IMR-90 (cell line): ENCODE measurements around the gene CUL7. TPM values are rescaled to one million over a fixed set of nuclear protein-coding genes. Genes with fewer than 3 reads are reported as not detected.

Source experiments
- ATAC-seq: fragments of 200-7000 bp; cut with Tn5 transposase; 2 replicates; pipeline ENCODE4 v1.9.1; 2020; ENCODE audit warnings: low read depth, mild to moderate bottlenecking, moderate library complexity
- BruUV-seq: library from RNA; stranded (reverse); fragments of 400-500 nt; replicated peaks from 2 replicates; lab custom pipeline; 2021; lab: Mats Ljungman, UMichigan
- CTCF ChIA-PET: fragments of 300-600 bp; formaldehyde crosslinking; extraction: SDS; loops from one replicate; lab custom pipeline; 2021; ENCODE audit warnings: antibody characterized with exemption; lab: Yijun Ruan, JAX
- POLR2A ChIA-PET: fragments of 300-600 bp; sonication (Branson Sonifier 250); formaldehyde crosslinking; loops from one replicate; lab custom pipeline; 2022; ENCODE audit warnings: antibody characterized with exemption; ENCODE audit not compliant: unreplicated experiment; lab: Charles Lee
- DNase-seq: peaks from one replicate; pipeline ENCODE4 v3.0.0; 2013
- H2AFZ ChIP-seq: replicated peaks from 2 replicates; pipeline ENCODE3; 2013; ENCODE audit warnings: low read length, mild to moderate bottlenecking; ENCODE audit not compliant: poor library complexity
- H2AK5ac ChIP-seq: 2 replicates; pipeline ENCODE4 v1.6.1; 2013; ENCODE audit warnings: low read depth, low read length, inconsistent platforms
- H2AK9ac ChIP-seq: replicated peaks from 2 replicates; pipeline ENCODE3; 2013; ENCODE audit warnings: mild to moderate bottlenecking, low read depth, low read length, moderate library complexity; ENCODE audit not compliant: poor library complexity
- H2BK120ac ChIP-seq: 2 replicates; pipeline ENCODE4 v1.6.1; 2013; ENCODE audit warnings: low read depth, low read length, inconsistent platforms
- H2BK15ac ChIP-seq: 3 replicates; pipeline ENCODE4 v1.6.1; 2013; ENCODE audit warnings: low read depth, low read length, inconsistent platforms
- H2BK20ac ChIP-seq: 2 replicates; pipeline ENCODE4 v1.6.1; 2013; ENCODE audit warnings: low read depth, mild to moderate bottlenecking, inconsistent platforms, low read length, moderate library complexity
- H2BK5ac ChIP-seq: 2 replicates; pipeline ENCODE4 v1.6.1; 2013; ENCODE audit warnings: mild to moderate bottlenecking, low read depth, low read length, inconsistent platforms; ENCODE audit not compliant: poor library complexity, severe bottlenecking
- H3K14ac ChIP-seq: replicated peaks from 2 replicates; pipeline ENCODE4 v1.6.1; 2013; ENCODE audit warnings: low read depth, low read length, inconsistent platforms
- H3K18ac ChIP-seq: 2 replicates; pipeline ENCODE4 v1.6.1; 2013; ENCODE audit warnings: low read depth, low read length, control low read depth
- H3K23ac ChIP-seq: 2 replicates; pipeline ENCODE4 v1.6.1; 2013; ENCODE audit warnings: low read depth, low read length, inconsistent platforms
- H3K27ac ChIP-seq: 2 replicates; pipeline ENCODE4 v1.5.1; 2013; ENCODE audit warnings: mild to moderate bottlenecking, control low read depth, low read length; ENCODE audit not compliant: insufficient read depth
- H3K27me3 ChIP-seq: 2 replicates; pipeline ENCODE4 v1.6.1; 2013; ENCODE audit warnings: low read length; ENCODE audit not compliant: control insufficient read depth, insufficient read depth
- H3K36me3 ChIP-seq: 2 replicates; pipeline ENCODE4 v1.6.1; 2013; ENCODE audit warnings: low read length, mixed read lengths; ENCODE audit not compliant: control insufficient read depth, insufficient read depth
- H3K4ac ChIP-seq: 2 replicates; pipeline ENCODE4 v1.6.1; 2013; ENCODE audit warnings: low read depth, low read length, inconsistent platforms
- H3K4me1 ChIP-seq: 2 replicates; pipeline ENCODE4 v1.6.1; 2013; ENCODE audit warnings: low read length, mixed read lengths; ENCODE audit not compliant: control insufficient read depth, insufficient read depth
- H3K4me2 ChIP-seq: 2 replicates; pipeline ENCODE4 v1.6.1; 2013; ENCODE audit warnings: low read depth, mild to moderate bottlenecking, control low read depth, low read length, moderate library complexity
- H3K4me3 ChIP-seq: 2 replicates; pipeline ENCODE4 v1.5.1; 2013; ENCODE audit warnings: low read depth, mild to moderate bottlenecking, control low read depth, low read length, moderate library complexity; ENCODE audit not compliant: insufficient read depth
- H3K56ac ChIP-seq: 2 replicates; pipeline ENCODE4 v1.6.1; 2013; ENCODE audit warnings: low read length, inconsistent platforms; ENCODE audit not compliant: insufficient read depth; ENCODE audit errors: extremely low read depth
- H3K79me1 ChIP-seq, 2 experiments: 2 replicates each; pipeline ENCODE4 v1.6.1; 2013; ENCODE audit warnings: low read length in 2 of 2, inconsistent platforms in 1 of 2, low read depth in 1 of 2
- H3K9ac ChIP-seq: 2 replicates; pipeline ENCODE4 v1.6.1; 2013; ENCODE audit warnings: low read depth, low read length, control low read depth
- H3K9me1 ChIP-seq: 2 replicates; pipeline ENCODE4 v1.6.1; 2013; ENCODE audit warnings: low read length, inconsistent platforms; ENCODE audit not compliant: insufficient read depth
- H3K9me3 ChIP-seq: 2 replicates; pipeline ENCODE4 v1.6.1; 2013; ENCODE audit warnings: low read length; ENCODE audit not compliant: control insufficient read depth, insufficient read depth
- H4K20me1 ChIP-seq: 2 replicates; pipeline ENCODE4 v1.6.1; 2013; ENCODE audit warnings: low read length, inconsistent platforms; ENCODE audit not compliant: insufficient read depth
- H4K5ac ChIP-seq: 2 replicates; pipeline ENCODE4 v1.6.1; 2013; ENCODE audit warnings: mild to moderate bottlenecking, low read depth, low read length, control low read depth
- H4K8ac ChIP-seq, 2 experiments: 2 replicates each; pipeline ENCODE4 v1.6.1; 2013; ENCODE audit warnings: low read depth in 2 of 2, low read length in 2 of 2, control low read depth in 1 of 2, inconsistent platforms in 1 of 2
- H4K91ac ChIP-seq: 2 replicates; pipeline ENCODE4 v1.6.1; 2013; ENCODE audit warnings: low read depth, low read length, inconsistent platforms; ENCODE audit not compliant: insufficient read depth
- BHLHE40 ChIP-seq: fragments of 150-350 bp; IDR thresholded peaks from 2 replicates; pipeline ENCODE4 v1.6.1; 2016; ENCODE audit warnings: mild to moderate bottlenecking, low read depth, low read length
- CEBPB ChIP-seq: IDR thresholded peaks from 2 replicates; pipeline ENCODE4 v1.6.1; 2012; ENCODE audit warnings: low read depth, low read length, improper control_type of control experiment
- CHD1 ChIP-seq: IDR thresholded peaks from 2 replicates; pipeline ENCODE4 v1.6.1; 2012; ENCODE audit warnings: low read depth, low read length, improper control_type of control experiment
- ELK1 ChIP-seq: fragments of 150-350 bp; IDR thresholded peaks from 2 replicates; pipeline ENCODE4 v1.6.1; 2016; ENCODE audit warnings: low read depth, mild to moderate bottlenecking, low read length, moderate library complexity, borderline replicate concordance
- FOS ChIP-seq: fragments of 150-350 bp; IDR thresholded peaks from 2 replicates; pipeline ENCODE4 v1.6.1; 2016; ENCODE audit warnings: low read depth, low read length
- MAFK ChIP-seq: IDR thresholded peaks from 2 replicates; pipeline ENCODE4 v1.6.1; 2012; ENCODE audit warnings: low read depth, low read length, improper control_type of control experiment
- MAZ ChIP-seq: IDR thresholded peaks from 2 replicates; pipeline ENCODE4 v1.6.1; 2012; ENCODE audit warnings: low read depth, mild to moderate bottlenecking, low read length, improper control_type of control experiment, moderate library complexity, borderline replicate concordance
- MXI1 ChIP-seq: IDR thresholded peaks from 2 replicates; pipeline ENCODE4 v1.6.1; 2012; ENCODE audit warnings: low read depth, mild to moderate bottlenecking, low read length, moderate library complexity, borderline replicate concordance
- NFE2L2 ChIP-seq: fragments of 150-350 bp; IDR thresholded peaks from 2 replicates; pipeline ENCODE4 v1.6.1; 2016; ENCODE audit warnings: low read depth, mild to moderate bottlenecking, low read length
- POLR2A ChIP-seq: IDR thresholded peaks from 2 replicates; pipeline ENCODE4 v1.6.1; 2012; ENCODE audit warnings: mild to moderate bottlenecking, low read depth, low read length
- RAD21 ChIP-seq: IDR thresholded peaks from 2 replicates; pipeline ENCODE4 v1.6.1; 2012; ENCODE audit warnings: low read length, improper control_type of control experiment
- RCOR1 ChIP-seq: IDR thresholded peaks from 2 replicates; pipeline ENCODE4 v1.6.1; 2012; ENCODE audit warnings: mild to moderate bottlenecking, low read length, improper control_type of control experiment; ENCODE audit not compliant: insufficient replicate concordance
- RFX5 ChIP-seq: IDR thresholded peaks from 2 replicates; pipeline ENCODE4 v1.8.0; 2012; ENCODE audit warnings: low read depth, mild to moderate bottlenecking, low read length, moderate library complexity
- SMC3 ChIP-seq: fragments of 150-350 bp; IDR thresholded peaks from 2 replicates; pipeline ENCODE4 v1.6.1; 2016; ENCODE audit warnings: low read depth, mild to moderate bottlenecking, antibody characterized with exemption, low read length, moderate library complexity
- USF2 ChIP-seq: fragments of 150-350 bp; IDR thresholded peaks from 2 replicates; pipeline ENCODE4 v1.6.1; 2017; ENCODE audit warnings: mild to moderate bottlenecking, antibody characterized with exemption, low read length, low read depth
- whole genome bisulfite sequencing, 2 experiments: methylation state at CpG; one replicate each; pipeline versions ENCODE4 v1.1.5 to v1.1.7; 2013; ENCODE audit warnings: missing lambda C conversion rate in 2 of 2; ENCODE audit not compliant: insufficient read length in 1 of 2; ENCODE audit errors: extremely low coverage in 2 of 2; 5-methylcytosine and 5-hydroxymethylcytosine counted together
- dilution Hi-C: fragments of 300-500 bp; cut with HindIII; formaldehyde crosslinking; loops from one replicate; pipeline ENCODE4 v1.14.3; 2018; ENCODE audit warnings: low sequenced_read_pairs; ENCODE audit not compliant: unreplicated experiment
- in situ Hi-C: fragments of 300-500 bp; cut with MboI; formaldehyde crosslinking; loops from 3 replicates; pipeline ENCODE4 v1.14.3; 2019; ENCODE audit warnings: low sequenced_read_pairs, inconsistent platforms, mixed read lengths
- intact Hi-C: fragments of 100-400 bp; cut with micrococcal nuclease; formaldehyde crosslinking; loops from 2 replicates; pipeline ENCODE4 v1.10.0; 2022
- polyA plus RNA-seq, 3 experiments: library from polyadenylated mRNA; depleted of rRNA; stranded (reverse); fragments of >200 nt; gene quantifications; 2 replicates each; pipeline ENCODE4 v1.2.3, GENCODE V29; 2012; ENCODE audit warnings: low replicate concordance in 1 of 3
- total RNA-seq: library from RNA; depleted of rRNA; stranded (reverse); fragments of >200 nt; gene quantifications from 2 replicates; pipeline ENCODE4 v1.2.3, GENCODE V29; 2012
- TF ChIP-seq, protein P1 (sequence below): conservative IDR thresholded peaks from 2 replicates; pipeline ENCODE4 v1.5.1; 2012; ENCODE audit warnings: mild to moderate bottlenecking, low read depth, low read length, improper control_type of control experiment

The CUL7 gene
- total and polyA plus RNA-seq, 2 of the 4 experiments (the other 2 are of a cell fraction) = 38.0 to 39.3 TPM

DNA sequence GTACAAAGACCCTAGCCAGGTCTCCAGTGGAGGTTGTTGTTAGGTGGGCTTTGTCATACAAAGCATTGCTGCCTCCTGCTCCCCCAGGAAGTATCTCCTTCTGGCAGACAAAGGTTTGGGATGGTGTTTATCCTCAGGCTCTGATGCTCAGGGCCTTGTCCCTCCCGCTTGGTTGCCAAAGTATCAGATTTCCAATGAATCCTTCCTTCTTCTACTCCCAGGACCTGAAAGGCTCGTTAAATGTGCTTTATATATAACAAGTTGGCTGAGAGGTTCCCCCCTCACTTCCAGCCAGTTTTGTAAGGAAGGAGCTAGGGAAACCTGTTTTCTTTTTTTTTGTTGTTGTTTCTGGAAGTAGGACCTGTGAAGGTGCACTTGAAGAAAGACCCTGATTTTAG lies 36.9 kb upstream of the CUL7 start:
- CTCF ChIA-PET = interaction anchor here (0.6 kb wide), 1 partner anchor 107 kb away, joined by 3 read pairs; no protein-coding TSS in a partner anchor
- ATAC-seq (peak; percentile 45), DNase-seq (peak; percentile 44)
- Histone ChIP-seq H4K91ac (0 out of 2 replicates have a peak overlapping the region, but pooled peaks have one; percentile 10), H2AK5ac (peak overlapping the region; percentile 69; the same call in 1 of the 2 replicates), H4K20me1 (peaks cover 67% of the 10 kb centered on the region), H3K4me2 (peak overlapping the region; percentile 62), H2AK9ac (peak overlapping the region; percentile 66), H2BK5ac (peak overlapping the region; percentile 38), H4K5ac (0 out of 2 replicates have a peak overlapping the region, but pooled peaks have one; percentile 33), H3K9me1 (peaks cover 17% of the 10 kb centered on the region), H3K9me3 (no peaks in the 10 kb centered on the region), H3K79me1 (peaks cover 36 to 90% of the 10 kb centered on the region in 2 experiments), H3K4me1 (peaks cover 32% of the 10 kb centered on the region), H3K56ac (no peak overlapping the region; the same call in 1 of the 2 replicates), H3K4me3 (no peak overlapping the region), H3K4ac (peak overlapping the region; percentile 62), H3K18ac (peak overlapping the region; percentile 10; the same call in 1 of the 2 replicates), H3K27me3 (no peaks in the 10 kb centered on the region), H2BK120ac (0 out of 2 replicates have a peak overlapping the region, but pooled peaks have one; percentile 4), H3K27ac (peak overlapping the region; percentile 62), H3K14ac (peak overlapping the region; percentile 27; the same call in 1 of the 2 replicates), H2AFZ (no peak overlapping the region), H3K9ac (no peak overlapping the region; the same call in 1 of the 2 replicates), H2BK15ac (no peak overlapping the region), H3K23ac (peak overlapping the region; percentile 10), H3K36me3 (no peaks in the 10 kb centered on the region), H4K8ac (peak overlapping the region; percentile 37 to 72; a peak in 2 of 4 replicates), H2BK20ac (0 out of 2 replicates have a peak overlapping the region, but pooled peaks have one; percentile 7)
- no peak for TF ChIP-seq SMC3
- TF ChIP-seq USF2 = no peak
- no peak for TF ChIP-seq CEBPB
- TF ChIP-seq, protein P1, sequence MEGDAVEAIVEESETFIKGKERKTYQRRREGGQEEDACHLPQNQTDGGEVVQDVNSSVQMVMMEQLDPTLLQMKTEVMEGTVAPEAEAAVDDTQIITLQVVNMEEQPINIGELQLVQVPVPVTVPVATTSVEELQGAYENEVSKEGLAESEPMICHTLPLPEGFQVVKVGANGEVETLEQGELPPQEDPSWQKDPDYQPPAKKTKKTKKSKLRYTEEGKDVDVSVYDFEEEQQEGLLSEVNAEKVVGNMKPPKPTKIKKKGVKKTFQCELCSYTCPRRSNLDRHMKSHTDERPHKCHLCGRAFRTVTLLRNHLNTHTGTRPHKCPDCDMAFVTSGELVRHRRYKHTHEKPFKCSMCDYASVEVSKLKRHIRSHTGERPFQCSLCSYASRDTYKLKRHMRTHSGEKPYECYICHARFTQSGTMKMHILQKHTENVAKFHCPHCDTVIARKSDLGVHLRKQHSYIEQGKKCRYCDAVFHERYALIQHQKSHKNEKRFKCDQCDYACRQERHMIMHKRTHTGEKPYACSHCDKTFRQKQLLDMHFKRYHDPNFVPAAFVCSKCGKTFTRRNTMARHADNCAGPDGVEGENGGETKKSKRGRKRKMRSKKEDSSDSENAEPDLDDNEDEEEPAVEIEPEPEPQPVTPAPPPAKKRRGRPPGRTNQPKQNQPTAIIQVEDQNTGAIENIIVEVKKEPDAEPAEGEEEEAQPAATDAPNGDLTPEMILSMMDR = no peak
- no peak for TF ChIP-seq POLR2A
- no peak for TF ChIP-seq RCOR1
- TF ChIP-seq NFE2L2 = no peak
- no peak for TF ChIP-seq MAZ
- TF ChIP-seq MXI1 = no peak
- TF ChIP-seq ELK1 = no peak
- no peak for TF ChIP-seq CHD1
- TF ChIP-seq BHLHE40 = no peak
- TF ChIP-seq MAFK = no peak
- TF ChIP-seq RAD21 = no peak
- TF ChIP-seq RFX5 = no peak
- TF ChIP-seq FOS = no peak
- in situ Hi-C loops (no loop called here), intact Hi-C loops (loop anchor here (2.0 kb wide), 1 partner anchor 14 kb away; the partner anchor contains the start of gene PTK7), dilution Hi-C loops (no loop called here)
- POLR2A ChIA-PET = no interaction called here
- no TSS peak for BruUV-seq
- WGBS, 2 experiments = no CpG with 5 or more reads among the region's 2 CpGs
